KMS-11 (cell line): ENCODE results near the gene PRKAR1B.
"Not testable (repeated sequence)": the region's sequence is repeated elsewhere in the genome, so short reads cannot be mapped to it uniquely, and the experiment has no call there.

Source experiments
- H2AFZ ChIP-seq: fragments of 200-600 bp; sonication (generic); 2 replicates; pipeline ENCODE4 v1.6.1; 2016; ENCODE audit warnings: antibody characterized with exemption, mixed run types, low read depth
- H3K27ac ChIP-seq: fragments of 200-600 bp; sonication (generic); 2 replicates; pipeline ENCODE4 v1.6.1; 2016; ENCODE audit warnings: mild to moderate bottlenecking, mixed run types
- H3K27me3 ChIP-seq: fragments of 200-600 bp; sonication (generic); 2 replicates; pipeline ENCODE4 v1.6.1; 2017; ENCODE audit warnings: mild to moderate bottlenecking, low read depth, mixed run types, moderate library complexity; ENCODE audit not compliant: insufficient read depth
- H3K36me3 ChIP-seq: fragments of 200-600 bp; sonication (generic); 2 replicates; pipeline ENCODE4 v1.6.1; 2017; ENCODE audit warnings: mild to moderate bottlenecking, mixed run types; ENCODE audit not compliant: insufficient read depth
- H3K4me1 ChIP-seq: fragments of 200-600 bp; sonication (generic); 2 replicates; pipeline ENCODE4 v1.6.1; 2016; ENCODE audit warnings: mild to moderate bottlenecking, low read depth, mixed run types; ENCODE audit not compliant: poor library complexity, severe bottlenecking
- H3K4me2 ChIP-seq: fragments of 200-600 bp; sonication (generic); 2 replicates; pipeline ENCODE4 v1.7.0; 2016; ENCODE audit warnings: mild to moderate bottlenecking, mixed run types
- H3K4me3 ChIP-seq: fragments of 200-600 bp; sonication (generic); IDR thresholded peaks from 2 replicates; pipeline ENCODE4 v1.6.1; 2017; ENCODE audit warnings: low read depth, low read length, mixed read lengths; ENCODE audit not compliant: insufficient read depth
- H3K79me2 ChIP-seq: fragments of 200-600 bp; sonication (generic); 2 replicates; pipeline ENCODE4 v1.6.1; 2016; ENCODE audit warnings: low read depth, mixed run types; ENCODE audit not compliant: insufficient read depth
- H3K9ac ChIP-seq: fragments of 200-600 bp; sonication (generic); 2 replicates; pipeline ENCODE4 v1.6.1; 2016; ENCODE audit warnings: mild to moderate bottlenecking, mixed run types
- H4K20me1 ChIP-seq: fragments of 200-600 bp; sonication (generic); 2 replicates; pipeline ENCODE4 v1.6.1; 2016; ENCODE audit warnings: mild to moderate bottlenecking, mixed run types; ENCODE audit not compliant: insufficient read depth
- CTCF ChIP-seq: fragments of 200-600 bp; sonication (generic); conservative IDR thresholded peaks from 2 replicates; pipeline ENCODE4 v1.6.1; 2017; ENCODE audit warnings: low read depth, mild to moderate bottlenecking, antibody characterized with exemption, low read length, moderate library complexity, mixed read lengths

Gene PRKAR1B

GRCh38 chr7:556291-556826 is 170.7 kb downstream of the PRKAR1B start:
- Histone ChIP-seq H3K79me2 (no peaks in the 10 kb centered on the region), H3K36me3 (no peaks in the 10 kb centered on the region), H4K20me1 (no peaks in the 10 kb centered on the region), H3K4me1 (no peaks in the 10 kb centered on the region), H3K9ac (no peak overlapping the region), H3K4me2 (no peak overlapping the region), H2AFZ (no peak overlapping the region), H3K27ac (no peak overlapping the region), H3K27me3 (no peaks in the 10 kb centered on the region), H3K4me3 (no peak overlapping the region)
- no peak for TF ChIP-seq CTCF

- Histone ChIP-seq H2AFZ (no peak overlapping the region), H4K20me1 (no peaks in the 10 kb centered on the region), H3K27me3 (no peaks in the 10 kb centered on the region), H3K4me1 (no peaks in the 10 kb centered on the region), H3K4me2 (no peak overlapping the region), H3K9ac (no peak overlapping the region), H3K4me3 (no peak overlapping the region), H3K79me2 (no peaks in the 10 kb centered on the region), H3K36me3 (no peaks in the 10 kb centered on the region), H3K27ac (no peak overlapping the region)
- no peak for TF ChIP-seq CTCF
Observed at GRCh38 chr7:555551-556160, 171.4 kb downstream of the PRKAR1B start.

- no peaks in the 10 kb centered on the region for H3K27me3 ChIP-seq
- H4K20me1 ChIP-seq: no peaks in the 10 kb centered on the region
- no peaks in the 10 kb centered on the region for H3K79me2 ChIP-seq
- H3K4me2 ChIP-seq: no peak overlapping the region
- H3K9ac ChIP-seq: no peak overlapping the region
- no peak overlapping the region for H3K27ac ChIP-seq
- no peak for TF ChIP-seq CTCF
- no peaks in the 10 kb centered on the region for H3K4me1 ChIP-seq
- no peaks in the 10 kb centered on the region for H3K36me3 ChIP-seq
- no peak overlapping the region for H2AFZ ChIP-seq
- no peak overlapping the region for H3K4me3 ChIP-seq
Observed at GRCh38 chr7:553636-554111, 173.4 kb downstream of the PRKAR1B start.

GRCh38 chr7:552868-553635 is 174.0 kb downstream of the PRKAR1B start:
- TF ChIP-seq CTCF: no peak
- Histone ChIP-seq H3K27me3 (no peaks in the 10 kb centered on the region), H3K9ac (no peak overlapping the region), H3K27ac (no peak overlapping the region), H3K4me2 (no peak overlapping the region), H4K20me1 (no peaks in the 10 kb centered on the region), H3K4me1 (no peaks in the 10 kb centered on the region), H2AFZ (no peak overlapping the region), H3K79me2 (no peaks in the 10 kb centered on the region), H3K36me3 (no peaks in the 10 kb centered on the region), H3K4me3 (no peak overlapping the region)

GRCh38 chr7:552151-552867 is 174.8 kb downstream of the PRKAR1B start:
- not testable (repeated sequence) for H3K79me2 ChIP-seq, H4K20me1 ChIP-seq

GRCh38 chr7:551615-551970 is 175.5 kb downstream of the PRKAR1B start:
- not testable (repeated sequence) for H3K4me1 ChIP-seq, H2AFZ ChIP-seq, H3K27me3 ChIP-seq, H4K20me1 ChIP-seq, H3K4me2 ChIP-seq, H3K4me3 ChIP-seq, H3K9ac ChIP-seq, H3K27ac ChIP-seq, H3K36me3 ChIP-seq, H3K79me2 ChIP-seq

More at GRCh38 chr7:552151-552867, 174.8 kb downstream of the PRKAR1B start:
- H3K27me3 ChIP-seq, H2AFZ ChIP-seq, H3K27ac ChIP-seq, H3K36me3 ChIP-seq, H3K4me2 ChIP-seq, H3K4me3 ChIP-seq, H3K9ac ChIP-seq, H3K4me1 ChIP-seq: not testable (repeated sequence)
